Measurements from ENCODE around the gene BABAM1. TPM values are rescaled to one million over a fixed set of nuclear protein-coding genes. Genes with fewer than 3 reads are reported as not detected.

Gene BABAM1
- total RNA-seq, 1 experiment from 2014 or later = 146 TPM

GRCh38 chr19:17235300-17235970, 31.8 kb upstream of the BABAM1 start (continued):
- TF ChIP-seq MAX (CRISPR knock-in tag; IDR thresholded peaks at IDR 0.05) (peak; percentile 63; the same call in 1 of the 2 replicates), IRF1 (CRISPR knock-in tag; IDR thresholded peaks at IDR 0.05) (no peak), NFATC4 (CRISPR knock-in tag; IDR thresholded peaks at IDR 0.05) (no peak), ARID4B (CRISPR knock-in tag; IDR thresholded peaks at IDR 0.05; ENCODE audit: borderline replicate concordance) (peak; percentile 51; the same call in 1 of the 2 replicates), ZNF396 (CRISPR knock-in tag; IDR thresholded peaks at IDR 0.05; ENCODE audit: borderline replicate concordance) (no peak), EMX1 (CRISPR knock-in tag; IDR thresholded peaks at IDR 0.05) (no peak), ZNF121 (CRISPR knock-in tag; IDR thresholded peaks at IDR 0.05) (no peak), ETV6 (CRISPR knock-in tag; IDR thresholded peaks at IDR 0.05) (peak; percentile 37; the same call in 1 of the 2 replicates), ZNF425 (CRISPR knock-in tag; conservative IDR thresholded peaks at IDR 0.05) (no peak), PRRX2 (CRISPR knock-in tag; IDR thresholded peaks at IDR 0.05) (no peak), ATF6 (CRISPR knock-in tag; IDR thresholded peaks at IDR 0.05) (no peak), ZNF263 (CRISPR knock-in tag; IDR thresholded peaks at IDR 0.05; ENCODE audit: low read depth) (no peak), ATF3 (CRISPR knock-in tag; conservative IDR thresholded peaks at IDR 0.05) (no peak), FOXJ3 (CRISPR knock-in tag; IDR thresholded peaks at IDR 0.05; ENCODE audit: borderline replicate concordance) (no peak), USF1 (CRISPR knock-in tag; IDR thresholded peaks at IDR 0.05) (no peak), ZNF281 (CRISPR knock-in tag; IDR thresholded peaks at IDR 0.05) (no peak), ZNF219 (CRISPR knock-in tag; IDR thresholded peaks at IDR 0.05; ENCODE audit: borderline replicate concordance) (no peak), ZNF671 (CRISPR knock-in tag; IDR thresholded peaks at IDR 0.05) (no peak), E2F5 (CRISPR knock-in tag; IDR thresholded peaks at IDR 0.05) (no peak), SP1 (CRISPR knock-in tag; conservative IDR thresholded peaks at IDR 0.05) (peak; percentile 55), RORB (CRISPR knock-in tag; IDR thresholded peaks at IDR 0.05) (no peak), E2F1 (CRISPR knock-in tag; IDR thresholded peaks at IDR 0.05) (no peak), ZNF423 (CRISPR knock-in tag; IDR thresholded peaks at IDR 0.05) (no peak), KAT7 (CRISPR knock-in tag; IDR thresholded peaks at IDR 0.05; ENCODE audit: borderline replicate concordance) (peak; percentile 85; the same call in 1 of the 2 replicates)

All from WTC11 (cell line).